ENCODE results near the gene XIRP1. TPM values are rescaled to one million over a fixed set of nuclear protein-coding genes. Genes with fewer than 3 reads are reported as not detected.

Gene XIRP1
- total and polyA plus RNA-seq, 2 donors (not counting 1 experiment from before 2014, with no cell fraction given): not detected

DNA sequence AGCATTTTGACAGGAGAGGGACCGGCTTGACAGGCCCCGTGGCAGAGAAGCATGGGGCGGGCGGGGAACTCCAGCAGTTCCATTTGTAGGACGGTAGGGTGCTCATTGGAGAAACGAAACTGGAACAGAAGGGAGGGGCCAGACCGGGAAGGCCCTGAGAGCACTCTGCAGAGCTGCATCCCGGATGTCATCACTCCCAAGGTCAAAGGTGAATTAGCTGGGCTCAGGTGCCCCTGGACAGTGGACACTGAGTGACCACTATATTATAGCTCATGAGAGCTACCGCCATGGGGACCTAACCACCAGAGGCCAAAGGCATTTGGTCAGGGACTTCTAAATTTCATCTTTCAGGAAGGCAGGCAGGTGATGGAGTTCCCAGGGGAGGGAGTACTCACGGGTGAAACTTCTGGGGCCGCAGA, 46.3 kb downstream of the XIRP1 start:
- ChIA-PET POLR2A (interaction anchor here (0.6 kb wide), 1 partner anchor 25 kb away, joined by 4 read pairs; no protein-coding TSS in a partner anchor), CTCF (interaction anchor here (1.0 to 5.9 kb wide), 10 partner anchors 9 to 146 kb away, joined by 3 to 36 read pairs (median 4); no protein-coding TSS in a partner anchor)
- peaks cover 2 to 53% of the 10 kb centered on the region in 2 experiments for H3K36me3 ChIP-seq (replicated peaks in 1 of 2; ENCODE audit: control extremely low read depth in 1 of 2, control insufficient read depth in 1 of 2, extremely low read depth in 1 of 2, insufficient read depth in 2 of 2, low read length in 1 of 2)
- ATAC-seq (ENCODE audit: low read depth) (no peak), DNase-seq (peak; percentile 38)
- H2AFZ ChIP-seq (ENCODE audit: insufficient read depth, low read depth, low read length, poor library complexity, severe bottlenecking): no peak overlapping the region
- Mint-ChIP-seq H3K27me3 (no peaks in the 10 kb centered on the region), H3K4me1 (peaks cover 84% of the 10 kb centered on the region), H3K27ac (peak overlapping the region; percentile 94), H3K4me3 (peak overlapping the region; percentile 99), H3K9me3 (ENCODE audit: insufficient read depth) (no peaks in the 10 kb centered on the region)
- no peaks in the 10 kb centered on the region for H3K27me3 ChIP-seq (replicated peaks in 1 of 4; ENCODE audit: control extremely low read depth in 1 of 4, control insufficient read depth in 3 of 4, insufficient read depth in 4 of 4, low read length in 3 of 4)
- H3K4me3 ChIP-seq (ENCODE audit: control extremely low read depth in 1 of 5, extremely low read depth in 1 of 5, insufficient read depth in 1 of 5, low read depth in 2 of 5, low read length in 4 of 5): no peak overlapping the region
- intact Hi-C loops (cut with micrococcal nuclease): no loop called here
- H3K4me1 ChIP-seq (ENCODE audit: control insufficient read depth in 2 of 2, insufficient read depth in 2 of 2, low read length in 2 of 2): peaks cover 71 to 73% of the 10 kb centered on the region in 2 donors
- H3K27ac ChIP-seq (ENCODE audit: low read length in 2 of 2): peak overlapping the region in 1 of 2 donors; percentile 98
- 64% methylated on average over 11 of the region's 11 CpGs for WGBS (ENCODE audit: insufficient coverage)
- no peaks in the 10 kb centered on the region for H3K9me3 ChIP-seq (ENCODE audit: control extremely low read depth in 1 of 3, control insufficient read depth in 2 of 3, insufficient read depth in 1 of 3, low read length in 2 of 3)
- H3K4me2 ChIP-seq (replicated peaks; ENCODE audit: low read depth, low read length, poor library complexity, severe bottlenecking): peak overlapping the region; percentile 98
- H3K9ac ChIP-seq (ENCODE audit: low read length): no peak overlapping the region
- H3K79me2 ChIP-seq (ENCODE audit: control insufficient read depth, insufficient read depth, low read length): peaks cover 93% of the 10 kb centered on the region
- TF ChIP-seq, protein P1, sequence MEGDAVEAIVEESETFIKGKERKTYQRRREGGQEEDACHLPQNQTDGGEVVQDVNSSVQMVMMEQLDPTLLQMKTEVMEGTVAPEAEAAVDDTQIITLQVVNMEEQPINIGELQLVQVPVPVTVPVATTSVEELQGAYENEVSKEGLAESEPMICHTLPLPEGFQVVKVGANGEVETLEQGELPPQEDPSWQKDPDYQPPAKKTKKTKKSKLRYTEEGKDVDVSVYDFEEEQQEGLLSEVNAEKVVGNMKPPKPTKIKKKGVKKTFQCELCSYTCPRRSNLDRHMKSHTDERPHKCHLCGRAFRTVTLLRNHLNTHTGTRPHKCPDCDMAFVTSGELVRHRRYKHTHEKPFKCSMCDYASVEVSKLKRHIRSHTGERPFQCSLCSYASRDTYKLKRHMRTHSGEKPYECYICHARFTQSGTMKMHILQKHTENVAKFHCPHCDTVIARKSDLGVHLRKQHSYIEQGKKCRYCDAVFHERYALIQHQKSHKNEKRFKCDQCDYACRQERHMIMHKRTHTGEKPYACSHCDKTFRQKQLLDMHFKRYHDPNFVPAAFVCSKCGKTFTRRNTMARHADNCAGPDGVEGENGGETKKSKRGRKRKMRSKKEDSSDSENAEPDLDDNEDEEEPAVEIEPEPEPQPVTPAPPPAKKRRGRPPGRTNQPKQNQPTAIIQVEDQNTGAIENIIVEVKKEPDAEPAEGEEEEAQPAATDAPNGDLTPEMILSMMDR (IDR thresholded peaks at IDR 0.05): no peak
- TF ChIP-seq EZH2 (IDR thresholded peaks at IDR 0.05; ENCODE audit: borderline replicate concordance, insufficient read depth, low read depth, low read length, poor library complexity, severe bottlenecking): no peak
- H4K20me1 ChIP-seq (ENCODE audit: control insufficient read depth, insufficient read depth, low read length, poor library complexity, severe bottlenecking): peaks cover 96% of the 10 kb centered on the region

DNA sequence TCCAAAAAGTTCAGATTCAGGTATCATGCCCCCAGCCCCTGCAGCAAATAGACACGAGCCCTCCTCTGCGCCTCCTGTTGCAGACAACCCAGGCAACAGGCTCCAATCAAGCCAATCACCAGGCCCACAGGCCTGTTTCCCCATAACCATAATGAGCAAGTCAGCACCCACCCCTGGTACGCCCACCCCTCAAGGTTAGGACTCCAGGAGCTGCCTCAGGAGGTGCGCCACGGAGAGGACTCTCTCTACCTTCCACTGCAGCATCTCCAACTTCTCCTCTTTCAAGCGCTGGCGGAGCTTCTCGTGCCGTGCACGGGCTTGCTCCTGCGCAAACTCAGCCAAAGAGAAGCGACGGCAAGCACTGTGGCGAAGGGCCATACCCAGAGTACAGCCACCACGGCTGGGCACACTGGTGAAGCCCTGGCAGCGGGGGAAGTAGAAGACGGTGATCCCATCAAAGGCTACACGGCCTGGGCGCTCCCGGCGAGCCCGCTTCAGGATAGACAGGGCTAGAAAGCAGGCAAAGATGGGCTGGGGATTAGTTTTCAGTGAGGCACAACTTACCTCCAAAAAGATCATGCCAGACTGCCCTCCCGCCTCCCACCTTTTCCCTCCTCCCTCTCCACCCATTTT, 47.5 kb downstream of the XIRP1 start:
- no peaks in the 10 kb centered on the region for H3K9me3 Mint-ChIP-seq (ENCODE audit: insufficient read depth)
- intact Hi-C loops (cut with micrococcal nuclease): no loop called here
- ATAC-seq (ENCODE audit: low read depth) (no peak), DNase-seq (no peak)
- Histone ChIP-seq H3K36me3 (replicated peaks in 1 of 2; ENCODE audit: control extremely low read depth in 1 of 2, control insufficient read depth in 1 of 2, extremely low read depth in 1 of 2, insufficient read depth in 2 of 2, low read length in 1 of 2) (peaks cover 2 to 63% of the 10 kb centered on the region in 2 experiments), H3K9ac (ENCODE audit: low read length) (no peak overlapping the region), H3K27ac (ENCODE audit: low read length in 2 of 2) (no peak overlapping the region), H3K9me3 (ENCODE audit: control extremely low read depth in 1 of 3, control insufficient read depth in 2 of 3, insufficient read depth in 1 of 3, low read length in 2 of 3) (no peaks in the 10 kb centered on the region), H3K4me3 (ENCODE audit: control extremely low read depth in 1 of 5, extremely low read depth in 1 of 5, insufficient read depth in 1 of 5, low read depth in 2 of 5, low read length in 4 of 5) (no peak overlapping the region), H3K4me1 (ENCODE audit: control insufficient read depth in 2 of 2, insufficient read depth in 2 of 2, low read length in 2 of 2) (peaks cover 64 to 68% of the 10 kb centered on the region in 2 donors), H2AFZ (ENCODE audit: insufficient read depth, low read depth, low read length, poor library complexity, severe bottlenecking) (no peak overlapping the region), H3K27me3 (replicated peaks in 1 of 4; ENCODE audit: control extremely low read depth in 1 of 4, control insufficient read depth in 3 of 4, insufficient read depth in 4 of 4, low read length in 3 of 4) (no peaks in the 10 kb centered on the region), H3K4me2 (replicated peaks; ENCODE audit: low read depth, low read length, poor library complexity, severe bottlenecking) (no peak overlapping the region), H4K20me1 (ENCODE audit: control insufficient read depth, insufficient read depth, low read length, poor library complexity, severe bottlenecking) (peaks cover 94% of the 10 kb centered on the region), H3K79me2 (ENCODE audit: control insufficient read depth, insufficient read depth, low read length) (peaks cover 81% of the 10 kb centered on the region)
- H3K27me3 Mint-ChIP-seq: no peaks in the 10 kb centered on the region
- H3K27ac Mint-ChIP-seq: peak overlapping the region; percentile 57
- no peak overlapping the region for H3K4me3 Mint-ChIP-seq
- POLR2A ChIA-PET: no interaction called here
- WGBS (ENCODE audit: insufficient coverage): 99% methylated on average over 16 of the region's 23 CpGs
- H3K4me1 Mint-ChIP-seq: peaks cover 78% of the 10 kb centered on the region
- TF ChIP-seq, protein P1 (IDR thresholded peaks at IDR 0.05): no peak
- TF ChIP-seq EZH2 (IDR thresholded peaks at IDR 0.05; ENCODE audit: borderline replicate concordance, insufficient read depth, low read depth, low read length, poor library complexity, severe bottlenecking): no peak
- CTCF ChIA-PET: interaction anchor here (1.0 to 5.9 kb wide), 5 partner anchors 11 to 148 kb away, joined by 3 to 36 read pairs (median 4); no protein-coding TSS in a partner anchor
